Right forelimb (tissue), 1 donor: Measurements from ENCODE around the gene TNNC1.

Experiments
- DNase-seq: peaks from one replicate; pipeline ENCODE4 v3.0.0-alpha.2; 2018

The TNNC1 gene

DNA sequence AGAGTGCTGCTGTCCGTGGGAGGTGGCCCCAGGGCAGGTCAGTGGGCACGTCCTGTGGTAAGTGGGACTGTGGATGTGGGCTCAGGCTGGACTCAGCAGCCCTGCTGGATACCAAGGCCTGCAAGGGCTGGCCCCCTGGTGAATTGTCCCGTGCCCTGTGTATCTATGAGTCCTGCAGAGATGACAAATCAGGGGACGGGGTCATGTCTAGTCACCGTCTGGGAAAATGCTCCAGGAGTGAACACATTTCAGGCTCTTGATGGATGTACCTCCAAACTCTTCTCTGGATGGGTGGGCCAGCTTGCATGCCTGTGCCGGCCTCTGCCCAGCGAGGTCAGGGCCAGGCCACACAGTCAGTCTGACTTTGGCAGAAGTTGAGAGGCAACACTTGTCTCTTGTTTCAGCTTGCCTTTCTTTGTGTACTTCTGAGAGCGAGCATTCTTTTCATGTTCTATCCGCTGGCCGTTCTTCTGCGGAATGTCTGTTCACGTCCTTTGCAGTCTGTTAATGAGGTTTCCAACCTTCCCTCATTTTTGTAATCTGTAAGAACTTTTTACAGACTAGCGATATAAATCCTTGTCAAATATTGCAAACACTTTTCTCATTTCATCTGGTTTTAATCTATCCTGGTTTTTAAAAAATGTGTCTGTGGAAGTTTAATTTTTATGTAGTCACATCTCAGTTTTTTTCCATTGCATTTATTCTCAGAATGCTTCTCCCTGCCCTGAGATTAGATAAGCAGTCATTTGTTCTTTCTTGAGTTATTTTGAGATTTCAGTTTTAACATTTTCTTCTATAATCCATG is 29.9 kb upstream of the TNNC1 start:
- no peak for DNase-seq

GRCh38 chr3:52483081-52483480 is 29.2 kb upstream of the TNNC1 start:
- no peak for DNase-seq

DNA sequence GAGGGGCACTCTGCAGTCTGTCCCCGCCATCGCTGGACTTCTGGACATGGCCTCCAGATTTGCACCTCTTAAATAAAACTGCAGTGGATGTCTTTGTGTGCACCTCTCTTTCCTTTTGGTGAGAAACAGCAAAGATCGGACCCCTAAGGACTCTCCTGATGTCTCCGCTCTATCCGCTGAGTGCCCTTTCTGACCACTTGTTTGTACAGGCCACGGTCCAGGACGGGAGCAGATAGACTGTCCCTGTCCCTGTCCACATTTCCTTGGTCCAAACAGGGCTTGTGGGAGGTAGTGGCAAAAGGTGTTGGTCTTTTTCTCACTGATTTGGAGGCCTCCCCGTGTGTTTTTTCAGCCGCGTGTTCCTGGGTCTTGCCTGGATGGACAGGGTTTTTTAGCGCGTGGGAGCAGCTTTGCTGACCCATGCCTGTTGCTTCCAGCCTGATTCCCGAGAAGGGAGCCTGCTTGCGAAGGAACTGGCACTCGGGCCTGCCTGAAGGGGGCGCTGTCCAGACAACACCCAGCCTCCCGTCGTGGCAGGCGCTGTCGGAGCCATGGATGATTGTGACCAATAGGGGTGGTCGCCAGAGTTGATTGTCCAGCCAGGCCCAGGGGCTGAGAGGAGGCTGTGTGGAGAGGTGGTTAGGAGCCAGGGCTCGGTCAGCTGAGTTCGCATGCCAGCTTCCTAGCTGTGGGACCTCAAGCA is 28.1 kb upstream of the TNNC1 start:
- DNase-seq = no peak

GRCh38 chr3:52480768-52481715 is 27.2 kb upstream of the TNNC1 start:
- DNase-seq = peak; percentile 39

DNA sequence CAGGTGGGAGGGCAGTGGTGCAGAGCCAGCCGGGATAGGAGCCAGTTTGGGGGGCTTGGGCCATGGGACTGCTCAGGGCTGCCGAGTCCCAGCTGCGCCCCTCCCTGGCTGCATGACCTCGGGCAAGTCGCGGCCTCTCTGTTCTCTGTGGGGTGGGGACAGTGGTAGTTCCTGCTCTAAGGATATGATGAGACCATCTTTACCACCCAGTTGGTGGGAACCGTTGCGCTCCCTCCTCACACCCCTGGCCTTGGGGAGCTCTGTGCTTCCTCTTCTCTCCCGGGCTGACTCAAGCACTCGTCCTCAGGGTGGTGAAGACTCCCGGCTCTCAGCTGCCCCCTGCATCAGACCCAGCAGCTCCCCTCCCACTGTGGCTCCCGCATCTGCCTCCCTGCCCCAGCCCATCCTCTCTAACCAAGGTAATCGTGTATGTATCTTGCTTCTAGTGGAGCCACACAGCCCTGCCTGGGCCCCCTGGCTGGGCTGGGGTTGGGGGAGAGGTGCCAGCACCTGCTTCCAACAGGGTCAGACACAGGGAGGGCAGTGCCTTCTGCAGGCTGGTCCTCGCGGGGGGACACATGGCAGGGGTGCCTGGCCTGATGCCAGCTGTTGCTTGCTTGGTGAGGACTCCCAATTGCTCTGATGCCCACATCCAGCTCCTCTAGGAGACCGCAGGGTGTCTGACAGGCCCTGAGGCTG is 26.2 kb upstream of the TNNC1 start:
- DNase-seq = no peak

GRCh38 chr3:52479037-52479876 is 25.4 kb upstream of the TNNC1 start:
- DNase-seq = no peak

- DNase-seq = no peak
These were observed 23.9 kb upstream of the TNNC1 start for GRCh38 chr3:52477796-52478095.

DNA sequence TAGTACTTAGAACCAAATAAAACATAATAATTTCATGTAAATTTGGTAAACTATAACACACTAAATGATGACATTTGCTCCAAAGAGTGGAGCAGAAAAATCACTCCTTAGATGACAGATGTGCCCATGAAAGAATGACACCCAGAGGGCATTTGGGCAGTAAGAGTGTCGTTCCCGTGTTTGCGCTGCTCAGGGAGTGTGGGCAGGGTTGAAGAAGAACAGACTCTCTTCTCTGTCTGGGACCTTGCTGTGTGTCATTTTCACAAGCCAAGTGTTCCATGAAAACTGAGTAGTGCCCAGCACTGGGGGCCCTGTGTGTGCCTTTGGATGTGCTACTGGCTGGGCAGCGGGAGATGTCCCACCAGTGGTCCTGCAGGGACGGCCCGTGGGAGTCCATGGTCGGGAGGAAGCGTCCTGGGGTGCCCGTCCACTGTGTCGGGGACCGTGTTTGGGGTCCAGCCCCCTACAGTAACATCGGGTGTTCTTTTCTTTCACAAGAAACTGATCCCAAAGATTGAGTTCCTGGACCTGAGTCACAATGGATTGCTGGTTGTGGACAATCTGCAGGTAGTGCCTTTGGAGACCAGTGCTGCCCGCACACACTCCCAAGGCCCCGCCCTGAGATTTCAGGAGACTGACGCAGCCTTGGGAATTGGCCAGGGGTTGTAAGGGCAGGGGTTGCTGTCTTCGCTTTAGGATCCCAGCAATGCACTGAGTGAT is 23.4 kb upstream of the TNNC1 start:
- no peak for DNase-seq

- peak; percentile 38 for DNase-seq
These were observed 19.2 kb upstream of the TNNC1 start for GRCh38 chr3:52473026-52473425.

- DNase-seq = peak; percentile 34
These were observed 18.6 kb upstream of the TNNC1 start for GRCh38 chr3:52472239-52473000.

- DNase-seq = peak; percentile 68
These were observed 17.8 kb upstream of the TNNC1 start for GRCh38 chr3:52471371-52472238.

DNA sequence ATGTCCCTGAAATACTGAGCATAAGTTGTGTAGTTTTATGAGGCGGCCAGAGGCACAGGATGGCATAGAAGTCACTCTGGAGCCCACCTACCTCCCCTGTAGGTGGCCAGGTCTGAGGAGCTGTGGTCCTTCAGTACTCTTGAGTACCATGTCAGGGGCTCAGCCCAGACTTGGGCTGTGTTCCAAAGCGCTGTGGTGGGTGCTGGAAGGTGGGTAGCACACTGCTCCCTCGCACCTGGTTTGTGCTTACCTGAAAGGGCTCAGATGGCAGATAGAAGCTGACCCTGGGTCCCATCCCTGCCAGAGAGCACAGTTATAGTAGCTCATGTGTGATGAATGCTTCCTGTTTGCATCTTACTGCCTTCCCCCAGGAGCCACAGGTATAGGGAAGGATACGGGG is 17.1 kb upstream of the TNNC1 start:
- DNase-seq = no peak

- DNase-seq = no peak
These were observed 15.2 kb upstream of the TNNC1 start for GRCh38 chr3:52469001-52469400.

DNA sequence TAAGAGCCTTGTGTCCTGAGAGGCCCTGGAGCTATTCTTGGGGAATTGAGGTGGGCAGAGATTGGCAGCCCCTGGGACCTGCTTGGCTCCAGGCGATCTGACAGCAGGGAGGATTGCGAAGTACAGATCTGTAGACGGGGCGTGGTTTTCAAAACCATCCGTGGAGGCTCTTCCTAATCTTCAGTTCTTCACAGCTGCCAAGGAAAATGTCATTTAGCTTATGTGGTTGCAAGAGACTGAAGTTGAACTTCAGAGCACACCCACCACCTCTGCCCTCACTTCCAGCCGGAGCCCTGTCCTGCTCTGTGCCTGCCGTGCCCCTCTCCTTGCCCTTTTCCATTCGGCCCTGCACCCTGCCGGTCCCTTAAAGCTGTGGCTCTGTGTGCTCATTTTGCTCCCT is 14.5 kb upstream of the TNNC1 start:
- DNase-seq = peak; percentile 31

DNA sequence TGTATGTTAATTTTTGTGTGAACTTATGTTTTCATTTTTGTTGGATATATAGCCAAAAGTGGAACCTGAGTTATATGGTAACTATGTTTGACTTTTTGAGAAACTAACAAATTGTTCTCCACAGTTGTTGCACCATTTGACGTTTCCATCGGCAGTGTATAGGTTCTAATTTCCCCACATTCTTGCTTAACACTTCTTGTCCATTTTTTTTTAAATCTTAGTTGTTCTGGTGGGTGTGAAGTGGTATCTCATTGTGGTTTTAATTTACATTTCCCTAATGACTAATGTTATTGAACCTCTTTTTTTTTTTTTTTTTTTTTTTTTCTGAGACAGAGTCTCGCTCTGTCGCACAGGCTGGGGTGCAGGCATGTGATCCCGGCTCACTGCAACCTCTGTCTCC is 9.6 kb upstream of the TNNC1 start:
- no peak for DNase-seq

GRCh38 chr3:52461874-52462273 is 8.0 kb upstream of the TNNC1 start:
- no peak for DNase-seq

DNA sequence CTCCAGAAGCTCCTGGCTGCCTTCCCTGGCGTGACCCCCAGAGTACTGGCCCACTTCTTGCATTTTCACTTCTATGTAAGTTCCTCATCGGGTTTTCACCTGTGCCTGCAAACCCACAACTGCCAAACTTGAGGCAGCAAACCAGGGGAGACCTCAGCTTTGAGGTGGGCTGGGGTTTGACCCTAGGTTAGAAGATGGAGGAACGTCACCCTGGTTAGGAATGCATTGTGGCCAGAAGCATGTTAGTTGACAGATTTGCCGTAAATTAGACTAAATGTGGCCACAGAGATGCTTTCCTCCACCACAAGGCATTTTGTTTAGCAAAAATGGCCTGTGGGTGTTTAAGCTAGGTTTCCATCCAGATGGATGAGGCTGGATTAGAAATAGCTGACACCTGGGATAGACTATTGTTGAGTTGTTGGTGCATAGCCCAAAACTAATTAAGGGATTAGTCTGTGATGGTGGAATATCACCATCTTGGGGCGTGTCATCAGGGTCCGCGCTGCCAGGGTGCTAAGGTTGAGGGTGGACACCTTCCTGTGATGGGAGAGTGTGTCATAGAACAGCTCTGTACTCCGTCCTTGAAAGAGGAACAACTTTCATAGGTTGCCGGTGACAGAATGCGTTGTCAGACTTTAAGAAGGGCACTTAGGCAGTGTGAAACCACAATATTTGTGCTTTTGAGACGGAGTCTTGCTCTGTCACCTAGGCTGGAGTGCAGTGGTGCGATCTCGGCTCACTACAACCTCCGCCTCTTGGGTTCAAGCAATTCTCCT is 5.1 kb upstream of the TNNC1 start:
- DNase-seq = no peak

- DNase-seq = no peak
These were observed 4.4 kb upstream of the TNNC1 start for GRCh38 chr3:52458031-52458760.
